ENCODE results near the gene LMBRD2.

Gene LMBRD2

DNA sequence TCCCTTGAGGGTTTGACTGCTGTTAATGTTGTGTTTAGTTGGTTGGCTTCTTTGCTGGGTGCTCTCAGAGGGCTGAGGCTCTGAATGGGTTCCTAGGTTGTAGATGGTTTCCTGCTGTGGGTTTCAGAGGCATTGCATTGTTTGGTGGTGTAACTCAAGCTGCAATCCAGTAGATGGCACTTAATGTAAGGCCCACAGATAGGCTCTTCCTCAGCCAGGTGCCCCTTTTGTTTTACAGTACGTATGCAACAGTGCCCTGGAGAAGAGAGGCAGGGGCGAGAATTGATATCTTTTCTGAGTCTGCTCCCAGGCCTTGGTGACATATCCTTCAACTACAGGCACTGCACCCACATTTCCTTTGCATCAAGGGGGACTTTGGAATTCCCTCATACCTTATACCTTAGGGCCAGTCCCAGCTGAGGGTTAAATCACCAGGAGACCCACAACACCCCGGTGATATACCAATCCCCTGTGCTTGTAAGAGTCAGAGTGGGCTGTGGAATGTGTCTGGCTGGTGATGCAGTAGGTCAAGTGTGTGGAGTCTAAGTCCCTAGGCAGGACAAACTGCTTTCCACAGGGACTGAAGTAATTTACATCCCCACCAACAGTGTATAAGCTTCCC, 78.0 kb downstream of the LMBRD2 start:
- DNase-seq (ENCODE audit: low spot score) = no peak
- no peak overlapping the region for H3K4me3 ChIP-seq
- TF ChIP-seq, protein P1, sequence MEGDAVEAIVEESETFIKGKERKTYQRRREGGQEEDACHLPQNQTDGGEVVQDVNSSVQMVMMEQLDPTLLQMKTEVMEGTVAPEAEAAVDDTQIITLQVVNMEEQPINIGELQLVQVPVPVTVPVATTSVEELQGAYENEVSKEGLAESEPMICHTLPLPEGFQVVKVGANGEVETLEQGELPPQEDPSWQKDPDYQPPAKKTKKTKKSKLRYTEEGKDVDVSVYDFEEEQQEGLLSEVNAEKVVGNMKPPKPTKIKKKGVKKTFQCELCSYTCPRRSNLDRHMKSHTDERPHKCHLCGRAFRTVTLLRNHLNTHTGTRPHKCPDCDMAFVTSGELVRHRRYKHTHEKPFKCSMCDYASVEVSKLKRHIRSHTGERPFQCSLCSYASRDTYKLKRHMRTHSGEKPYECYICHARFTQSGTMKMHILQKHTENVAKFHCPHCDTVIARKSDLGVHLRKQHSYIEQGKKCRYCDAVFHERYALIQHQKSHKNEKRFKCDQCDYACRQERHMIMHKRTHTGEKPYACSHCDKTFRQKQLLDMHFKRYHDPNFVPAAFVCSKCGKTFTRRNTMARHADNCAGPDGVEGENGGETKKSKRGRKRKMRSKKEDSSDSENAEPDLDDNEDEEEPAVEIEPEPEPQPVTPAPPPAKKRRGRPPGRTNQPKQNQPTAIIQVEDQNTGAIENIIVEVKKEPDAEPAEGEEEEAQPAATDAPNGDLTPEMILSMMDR (IDR thresholded peaks at IDR 0.05) = no peak
- H3K27ac ChIP-seq = no peak overlapping the region

DNA sequence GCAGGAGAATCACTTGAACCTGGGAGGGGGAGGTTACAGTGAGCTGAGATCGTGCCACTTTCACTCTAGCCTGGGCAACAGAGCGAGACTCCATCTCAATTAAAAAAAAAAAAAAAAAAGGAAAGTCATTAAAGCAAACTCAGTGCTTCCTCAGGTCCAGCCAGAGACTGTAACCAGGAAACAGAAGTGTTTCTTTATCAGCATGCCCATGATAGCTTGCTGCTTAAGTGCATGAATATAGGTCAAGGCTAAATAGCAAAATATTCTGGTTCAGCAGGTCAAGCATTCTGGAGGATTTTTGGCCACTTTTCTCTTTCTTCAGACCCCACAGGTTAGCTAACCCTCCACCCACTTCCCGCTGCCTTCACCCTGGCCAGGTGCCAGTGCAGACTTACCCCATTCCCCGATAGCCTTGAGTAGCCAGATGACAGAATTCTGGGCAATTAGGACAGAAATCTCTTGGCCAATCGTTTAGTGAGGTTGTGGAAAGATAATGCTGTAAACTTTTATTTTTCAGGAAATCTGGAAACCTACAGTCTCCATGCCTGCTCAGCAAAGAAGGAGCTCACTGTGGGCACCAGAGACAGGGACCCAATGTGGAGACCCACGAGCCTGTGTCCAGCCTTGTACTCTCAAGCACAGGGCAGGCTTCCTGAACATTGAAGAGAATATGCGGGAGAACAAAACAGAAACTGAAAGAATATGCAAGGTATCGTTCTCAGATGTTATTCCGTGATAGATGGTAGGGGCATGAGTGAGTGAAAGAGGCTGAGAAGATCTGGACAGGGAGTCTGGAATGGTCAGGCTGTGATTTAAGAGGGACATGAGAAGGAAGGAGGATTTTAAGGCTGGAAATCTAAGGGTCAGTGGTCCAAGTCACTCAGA, 80.8 kb downstream of the LMBRD2 start:
- TF ChIP-seq, protein P1 (IDR thresholded peaks at IDR 0.05) = no peak
- H3K4me3 ChIP-seq = peak overlapping the region; percentile 30
- H3K27ac ChIP-seq = no peak overlapping the region
- no peak for DNase-seq (ENCODE audit: low spot score)

GRCh38 chr5:36068751-36069281, 82.9 kb downstream of the LMBRD2 start:
- Histone ChIP-seq H3K27ac (no peak overlapping the region), H3K4me3 (no peak overlapping the region)
- DNase-seq (ENCODE audit: low spot score) = no peak
- TF ChIP-seq, protein P1 (IDR thresholded peaks at IDR 0.05) = no peak

DNA sequence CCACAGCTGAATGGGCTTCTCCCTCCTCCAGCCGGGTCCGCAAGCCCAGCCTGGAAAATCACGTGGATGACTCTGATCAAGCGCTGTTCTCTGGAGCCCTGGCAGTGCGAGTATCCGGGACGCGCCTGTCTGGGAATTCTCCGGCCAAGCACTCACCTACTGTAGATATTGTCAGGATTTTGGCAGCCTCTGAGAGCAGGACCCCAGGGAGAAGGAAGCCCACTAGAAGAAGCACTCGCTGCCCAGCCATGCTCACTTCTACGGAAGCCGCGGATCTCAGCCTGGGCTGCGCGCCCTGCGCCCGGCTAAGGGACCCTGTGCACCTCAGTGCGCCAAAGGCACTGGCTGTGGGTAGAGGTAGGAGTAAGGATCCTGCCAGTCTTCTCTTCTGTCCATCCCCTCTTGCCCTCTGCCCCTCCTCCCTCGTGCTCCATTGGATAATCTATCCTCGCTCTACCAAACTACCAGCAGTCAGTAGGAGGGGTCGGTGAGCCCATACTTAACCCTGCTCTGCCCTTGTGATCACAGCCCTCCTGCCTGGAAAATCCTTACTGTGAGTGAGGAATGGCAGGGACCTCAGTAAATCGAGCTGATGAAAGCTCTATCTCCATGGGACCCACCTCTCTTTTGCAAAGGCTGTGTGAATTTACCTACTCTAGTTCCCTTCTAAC, 85.0 kb downstream of the LMBRD2 start, which contains the start of gene UGT3A2:
UGT3A2 (minus strand) TSS at position 343 of the 671 bp plus-strand sequence; CDS start at position 250, 93 bp downstream.
- no peak within 1 kb of the TSS for H3K4me3 ChIP-seq

DNA sequence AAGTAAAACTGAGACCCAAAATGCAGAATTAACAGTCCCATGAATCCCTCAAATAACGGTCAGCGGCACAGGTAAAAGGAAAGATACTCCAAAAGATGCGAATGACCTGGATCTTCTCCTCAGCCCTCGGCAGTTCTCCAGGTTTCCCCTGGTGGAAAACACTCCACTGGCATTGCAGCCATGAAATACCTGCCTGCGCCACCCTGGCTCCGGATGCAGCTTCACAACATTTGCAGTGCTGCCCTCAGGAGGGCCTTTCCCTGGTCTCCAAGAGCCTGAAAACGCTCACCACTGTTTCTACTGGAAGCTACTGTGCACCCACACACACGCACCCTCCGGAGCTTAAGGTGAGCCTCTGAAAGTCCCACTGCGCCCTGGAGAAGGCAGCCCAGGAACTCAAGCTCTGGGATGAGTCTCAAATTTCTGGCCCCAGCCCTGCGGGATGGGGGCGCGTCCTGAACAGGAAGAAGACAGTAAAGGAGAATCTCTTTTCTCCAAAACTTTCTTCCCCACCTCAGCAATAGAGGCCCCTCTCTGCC, 85.6 kb downstream of the LMBRD2 start:
- no peak for DNase-seq (ENCODE audit: low spot score)
- TF ChIP-seq, protein P1 (IDR thresholded peaks at IDR 0.05) = no peak
- Histone ChIP-seq H3K4me3 (no peak overlapping the region), H3K27ac (no peak overlapping the region)

More for the DNA sequence above, 85.0 kb downstream of the LMBRD2 start, which contains the start of gene UGT3A2:
- DNase-seq (ENCODE audit: low spot score) = no peak
- no peak within 1 kb of the TSS for H3K27ac ChIP-seq
- TF ChIP-seq, protein P1 (IDR thresholded peaks at IDR 0.05) = no peak

- TF ChIP-seq, protein P1 (IDR thresholded peaks at IDR 0.05) = no peak
- Histone ChIP-seq H3K27ac (no peak overlapping the region), H3K4me3 (no peak overlapping the region)
- no peak for DNase-seq (ENCODE audit: low spot score)
These were observed 91.2 kb downstream of the LMBRD2 start for GRCh38 chr5:36060420-36060887.

All from coronary artery (tissue), 2 donors.